Lung microvascular endothelial cell (primary cell): ENCODE measurements around the gene TXN. TPM values are rescaled to one million over a fixed set of nuclear protein-coding genes. Genes with fewer than 3 reads are reported as not detected.

Source experiments
- DNase-seq, 2 donors: peaks; one replicate each; pipeline versions ENCODE4 v3.0.0 to v3.0.0-alpha.2; 2010; ENCODE audit warnings: low read depth in 2 of 2
- total RNA-seq: library from RNA; depleted of rRNA; stranded (reverse); fragments of >200 nt; gene quantifications from 2 replicates; pipeline ENCODE4 v1.2.1, GENCODE V29; 2014

TXN gene
- 168 and 197 TPM in 2 replicates for total RNA-seq

GRCh38 chr9:110256380-110257096 lies at the start of gene TXN:
Gene TXN (minus strand): TSS chr9:110256507. CDS start chr9:110256435, 72 bp downstream.
- peak; percentile 89 for DNase-seq

GRCh38 chr9:110303133-110303532 lies 46.8 kb upstream of the TXN start:
- no peak for DNase-seq

- DNase-seq, result no peak
Observed at GRCh38 chr9:110298043-110298605, 41.8 kb upstream of the TXN start.

- no peak for DNase-seq
Observed at GRCh38 chr9:110293248-110293647, 36.9 kb upstream of the TXN start.

- DNase-seq, result no peak
Observed at GRCh38 chr9:110291921-110292557, 35.7 kb upstream of the TXN start.

GRCh38 chr9:110290001-110290400 lies 33.7 kb upstream of the TXN start:
- no peak for DNase-seq

- no peak for DNase-seq
Observed at GRCh38 chr9:110288503-110288902, 32.2 kb upstream of the TXN start.

- DNase-seq, result no peak
Observed at GRCh38 chr9:110287289-110287680, 31.0 kb upstream of the TXN start.

GRCh38 chr9:110284211-110284844 lies 28.0 kb upstream of the TXN start:
- no peak for DNase-seq

- DNase-seq, result no peak
Observed at GRCh38 chr9:110283751-110284150, 27.4 kb upstream of the TXN start.

GRCh38 chr9:110282739-110283081 lies 26.4 kb upstream of the TXN start:
- no peak for DNase-seq

- DNase-seq, result no peak
Observed at GRCh38 chr9:110282018-110282738, 25.9 kb upstream of the TXN start.

GRCh38 chr9:110278080-110278707 lies 21.9 kb upstream of the TXN start:
- peak in 1 of 2 donors; percentile 25 for DNase-seq

- no peak for DNase-seq
Observed at GRCh38 chr9:110276781-110277180, 20.5 kb upstream of the TXN start.

GRCh38 chr9:110270211-110270995 lies 14.1 kb upstream of the TXN start:
- no peak for DNase-seq

GRCh38 chr9:110266795-110267194 lies 10.5 kb upstream of the TXN start:
- DNase-seq, result no peak

- no peak for DNase-seq
Observed at GRCh38 chr9:110261632-110262031, 5.3 kb upstream of the TXN start.

- no peak for DNase-seq
Observed at GRCh38 chr9:110260911-110261310, 4.6 kb upstream of the TXN start.

GRCh38 chr9:110259566-110259965 lies 3.3 kb upstream of the TXN start:
- no peak for DNase-seq

GRCh38 chr9:110258690-110259091 lies 2.4 kb upstream of the TXN start:
- DNase-seq, result no peak

- no peak for DNase-seq
Observed at GRCh38 chr9:110257956-110258355, 1.6 kb upstream of the TXN start.
